HG03025 (cell line): Measurements from ENCODE around the gene NUP188.
A peak's percentile ranks its signal among the peaks of the same experiment; 100 is the strongest.

Experiments
- ATAC-seq: cut with Tn5 transposase; IDR thresholded peaks from one replicate; pipeline ENCODE4 v1.9.1; 2021; ENCODE audit warnings: mild to moderate bottlenecking, moderate library complexity; ENCODE audit not compliant: unreplicated experiment, low FRiP score

Gene NUP188, protein sequence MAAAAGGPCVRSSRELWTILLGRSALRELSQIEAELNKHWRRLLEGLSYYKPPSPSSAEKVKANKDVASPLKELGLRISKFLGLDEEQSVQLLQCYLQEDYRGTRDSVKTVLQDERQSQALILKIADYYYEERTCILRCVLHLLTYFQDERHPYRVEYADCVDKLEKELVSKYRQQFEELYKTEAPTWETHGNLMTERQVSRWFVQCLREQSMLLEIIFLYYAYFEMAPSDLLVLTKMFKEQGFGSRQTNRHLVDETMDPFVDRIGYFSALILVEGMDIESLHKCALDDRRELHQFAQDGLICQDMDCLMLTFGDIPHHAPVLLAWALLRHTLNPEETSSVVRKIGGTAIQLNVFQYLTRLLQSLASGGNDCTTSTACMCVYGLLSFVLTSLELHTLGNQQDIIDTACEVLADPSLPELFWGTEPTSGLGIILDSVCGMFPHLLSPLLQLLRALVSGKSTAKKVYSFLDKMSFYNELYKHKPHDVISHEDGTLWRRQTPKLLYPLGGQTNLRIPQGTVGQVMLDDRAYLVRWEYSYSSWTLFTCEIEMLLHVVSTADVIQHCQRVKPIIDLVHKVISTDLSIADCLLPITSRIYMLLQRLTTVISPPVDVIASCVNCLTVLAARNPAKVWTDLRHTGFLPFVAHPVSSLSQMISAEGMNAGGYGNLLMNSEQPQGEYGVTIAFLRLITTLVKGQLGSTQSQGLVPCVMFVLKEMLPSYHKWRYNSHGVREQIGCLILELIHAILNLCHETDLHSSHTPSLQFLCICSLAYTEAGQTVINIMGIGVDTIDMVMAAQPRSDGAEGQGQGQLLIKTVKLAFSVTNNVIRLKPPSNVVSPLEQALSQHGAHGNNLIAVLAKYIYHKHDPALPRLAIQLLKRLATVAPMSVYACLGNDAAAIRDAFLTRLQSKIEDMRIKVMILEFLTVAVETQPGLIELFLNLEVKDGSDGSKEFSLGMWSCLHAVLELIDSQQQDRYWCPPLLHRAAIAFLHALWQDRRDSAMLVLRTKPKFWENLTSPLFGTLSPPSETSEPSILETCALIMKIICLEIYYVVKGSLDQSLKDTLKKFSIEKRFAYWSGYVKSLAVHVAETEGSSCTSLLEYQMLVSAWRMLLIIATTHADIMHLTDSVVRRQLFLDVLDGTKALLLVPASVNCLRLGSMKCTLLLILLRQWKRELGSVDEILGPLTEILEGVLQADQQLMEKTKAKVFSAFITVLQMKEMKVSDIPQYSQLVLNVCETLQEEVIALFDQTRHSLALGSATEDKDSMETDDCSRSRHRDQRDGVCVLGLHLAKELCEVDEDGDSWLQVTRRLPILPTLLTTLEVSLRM (N-terminal part only)

DNA sequence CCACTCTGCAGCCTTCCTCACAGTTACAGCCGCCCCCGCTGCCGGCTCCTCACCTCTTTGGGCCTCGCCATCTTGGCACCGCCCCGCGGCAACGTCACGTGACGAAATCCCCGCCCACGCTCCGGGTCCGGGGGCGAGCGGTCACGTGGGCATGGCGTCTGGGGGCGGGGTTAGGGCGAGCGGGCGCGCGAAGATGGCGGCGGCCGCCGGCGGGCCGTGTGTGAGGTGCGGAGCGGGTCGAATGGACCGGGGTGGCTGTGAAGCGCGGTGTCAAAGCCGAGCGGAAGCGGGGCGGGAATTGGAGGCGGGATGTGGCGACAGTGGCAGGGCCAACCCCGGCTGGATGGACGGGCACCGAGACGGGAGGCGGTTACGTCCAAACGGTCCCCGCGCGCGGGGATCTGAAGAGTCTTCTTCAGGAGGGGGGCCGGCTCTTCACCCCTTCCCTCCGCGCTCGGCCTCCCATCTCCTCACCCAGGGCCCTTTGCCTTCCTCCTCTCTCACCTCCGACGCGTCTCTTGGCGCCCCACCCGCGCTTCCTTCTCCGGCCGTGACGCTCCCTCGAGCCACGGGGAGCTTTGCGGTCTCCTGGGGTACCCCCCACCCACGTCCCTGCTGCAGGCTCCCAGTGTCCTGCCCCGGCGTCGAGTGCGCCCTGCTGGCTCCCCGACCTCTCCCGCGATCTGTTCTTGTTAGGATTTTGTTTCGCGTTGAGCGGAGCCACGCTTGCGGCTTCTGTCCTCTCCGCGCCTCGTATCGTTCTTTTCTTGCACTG lies at the start of gene NUP188, which contains the start of gene DOLK:
TSS of gene NUP188 (plus strand) at position 173 of the 775 bp plus-strand sequence. CDS start at position 194, 21 bp downstream.
TSS of gene DOLK (minus strand) at position 77 of the 775 bp plus-strand sequence. CDS start 300 bp downstream, outside the sequence.
- ATAC-seq, result peak; percentile 70

DNA sequence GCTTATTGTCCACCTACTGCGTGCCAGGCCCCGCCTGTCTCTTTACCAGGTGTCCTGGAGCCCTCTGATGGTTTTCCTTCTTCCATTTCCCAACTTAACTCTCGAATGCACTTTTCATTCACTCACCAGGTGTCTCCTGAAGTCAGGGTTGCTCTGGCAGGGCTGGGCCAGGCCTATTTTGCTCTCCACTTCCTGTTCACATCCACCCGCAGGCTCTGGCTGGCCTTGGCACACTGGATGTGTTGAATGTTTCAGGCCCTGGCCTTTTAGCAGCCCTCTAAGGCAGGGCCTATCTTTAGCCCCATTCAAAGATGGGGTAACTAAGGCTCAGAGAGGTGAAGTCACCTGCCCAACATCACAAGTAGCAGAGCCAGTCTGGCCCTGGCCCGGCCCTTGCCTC lies 49.1 kb upstream of the NUP188 start:
- no peak for ATAC-seq

DNA sequence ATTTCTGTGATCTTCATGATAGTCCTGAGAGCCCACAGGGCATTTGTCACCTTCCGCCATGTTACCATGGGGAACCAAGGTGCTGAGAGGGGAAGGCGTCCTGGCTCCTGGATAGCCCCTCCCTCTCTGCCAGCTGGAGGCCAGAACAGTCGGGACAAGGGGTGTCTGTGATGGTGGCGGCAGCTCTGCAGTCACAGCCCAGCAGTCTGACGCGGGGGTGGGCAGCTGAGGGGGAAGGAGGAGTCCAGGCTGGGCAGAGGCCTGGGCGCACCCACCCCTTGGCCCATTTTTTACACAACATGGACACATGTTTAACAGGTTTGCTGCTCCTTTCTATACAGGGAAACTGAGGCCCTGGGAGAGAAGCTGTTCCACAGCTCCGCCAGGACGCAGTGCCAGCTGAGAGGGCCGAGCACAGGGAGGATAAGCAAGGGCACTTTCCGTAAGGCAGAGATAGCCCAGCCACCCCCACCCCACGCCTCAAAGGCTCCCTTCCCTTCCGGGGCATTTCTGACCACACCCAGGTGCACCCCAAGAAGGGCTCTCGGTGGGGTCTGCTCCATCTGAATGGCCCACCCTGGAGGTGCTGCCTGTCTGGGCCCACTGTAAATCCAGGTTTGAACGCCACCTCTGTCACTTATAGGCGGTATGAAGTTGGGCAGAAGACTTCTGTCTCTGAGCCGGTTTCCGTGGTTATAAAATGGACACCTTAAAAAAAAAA lies 48.5 kb upstream of the NUP188 start:
- no peak for ATAC-seq

DNA sequence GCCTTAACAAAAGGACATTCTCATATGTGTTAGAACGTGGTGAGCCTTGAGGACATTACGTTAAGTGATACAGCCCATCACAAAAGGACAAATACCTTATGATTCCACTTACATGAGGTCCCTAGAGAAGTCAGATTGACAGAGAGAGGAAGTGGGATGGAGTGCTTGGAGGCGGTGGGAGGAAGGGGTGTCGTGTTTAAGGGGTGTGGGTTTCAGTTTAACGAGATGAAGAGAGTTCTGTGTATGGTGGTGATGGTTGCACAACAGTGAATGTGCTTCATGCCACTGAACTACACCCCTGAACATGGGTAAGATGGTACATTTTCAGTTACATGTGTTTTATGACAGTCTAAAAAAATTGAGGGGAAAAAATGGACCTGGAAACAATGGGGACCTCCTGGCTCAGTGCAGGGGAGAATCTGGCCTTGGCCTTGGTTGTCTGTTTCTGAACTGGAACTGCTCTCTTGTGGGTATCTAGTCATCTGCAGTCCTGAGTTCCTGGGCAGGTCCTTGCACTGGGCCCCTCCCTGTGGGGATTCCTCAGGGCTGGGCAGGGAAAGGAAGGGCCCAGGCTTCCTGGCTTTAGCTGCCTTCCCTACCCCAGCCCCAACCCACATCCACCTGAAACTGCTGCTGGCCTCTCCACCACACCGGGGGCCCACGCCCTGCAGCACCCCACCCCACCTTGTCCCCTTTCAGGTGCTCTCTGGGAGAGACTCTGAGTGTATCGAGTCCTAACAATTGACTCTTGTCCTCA lies 47.8 kb upstream of the NUP188 start:
- no peak for ATAC-seq

DNA sequence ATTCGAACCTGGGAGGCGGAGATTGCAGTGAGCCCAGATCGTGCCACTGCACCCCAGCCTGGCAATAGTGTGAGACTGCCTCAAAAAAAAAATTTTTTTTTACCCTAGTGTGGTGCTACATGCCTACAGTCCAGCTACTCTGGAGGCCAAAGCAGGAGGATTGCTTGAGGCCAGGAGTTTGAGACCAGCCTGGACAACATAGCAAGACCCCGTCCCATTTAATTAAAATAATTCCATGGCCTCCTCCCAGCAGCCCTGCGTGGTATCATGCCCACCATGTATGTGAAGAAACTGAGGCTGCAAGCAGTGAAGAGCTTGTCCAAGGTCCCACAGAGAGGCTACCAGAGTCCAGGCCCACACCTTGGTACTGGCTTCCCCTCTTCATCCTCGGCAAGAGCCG lies 46.1 kb upstream of the NUP188 start:
- no peak for ATAC-seq

DNA sequence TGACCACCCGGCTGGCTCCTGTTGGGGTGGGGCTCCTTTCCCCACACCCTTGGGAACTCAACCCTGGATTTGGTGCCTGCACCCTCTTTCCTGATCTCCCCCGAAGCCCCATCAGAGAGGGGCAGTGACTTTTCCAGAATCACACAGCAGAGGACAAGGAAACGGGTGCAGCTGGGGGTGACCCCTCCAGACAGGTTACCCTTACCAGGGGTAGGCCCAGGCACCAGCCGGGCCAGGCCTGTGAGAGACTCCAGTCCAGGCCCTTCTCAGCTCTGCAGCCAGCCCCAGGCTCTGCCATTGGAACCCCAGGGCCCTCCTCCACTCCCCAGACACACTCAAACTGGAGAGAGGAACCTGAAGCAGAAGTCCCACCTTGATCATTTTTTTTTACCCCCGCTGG lies 45.7 kb upstream of the NUP188 start:
- no peak for ATAC-seq

DNA sequence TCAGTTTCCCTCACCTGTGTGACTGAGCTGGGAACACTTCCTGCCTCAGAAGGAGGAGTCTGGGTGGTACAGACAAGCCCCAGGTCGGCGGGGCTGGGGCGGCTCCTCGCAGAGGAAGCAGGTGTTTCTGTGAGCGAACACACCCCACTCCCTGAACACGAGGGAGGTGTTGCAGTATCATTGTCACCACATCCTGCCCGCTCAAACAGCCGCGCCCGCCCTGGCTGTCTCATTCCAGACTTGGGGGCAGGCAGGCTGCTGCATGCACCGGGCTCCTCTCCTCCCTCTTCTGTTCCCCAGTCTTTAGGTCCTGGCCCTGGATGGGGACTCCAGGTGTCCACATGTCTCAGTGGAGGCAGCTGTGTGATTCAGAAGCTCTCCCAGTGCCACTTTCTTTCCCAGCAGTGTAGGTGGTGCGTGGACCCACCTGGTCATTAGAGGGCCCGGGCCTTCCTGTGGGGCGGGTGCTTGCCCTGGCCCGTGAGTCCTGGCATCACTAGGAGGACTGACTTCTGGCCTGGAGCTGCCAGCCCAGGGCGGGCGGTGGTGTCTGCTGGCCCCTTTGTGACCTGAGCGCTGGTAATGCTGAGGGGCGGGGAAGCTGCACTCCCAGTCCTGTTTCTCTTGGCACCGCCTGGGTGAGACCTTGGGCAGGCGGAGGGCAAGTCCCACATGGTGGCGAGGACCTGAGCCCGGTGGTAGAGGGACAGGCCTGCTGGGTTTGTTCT lies 45.0 kb upstream of the NUP188 start:
- peak; percentile 72 for ATAC-seq

DNA sequence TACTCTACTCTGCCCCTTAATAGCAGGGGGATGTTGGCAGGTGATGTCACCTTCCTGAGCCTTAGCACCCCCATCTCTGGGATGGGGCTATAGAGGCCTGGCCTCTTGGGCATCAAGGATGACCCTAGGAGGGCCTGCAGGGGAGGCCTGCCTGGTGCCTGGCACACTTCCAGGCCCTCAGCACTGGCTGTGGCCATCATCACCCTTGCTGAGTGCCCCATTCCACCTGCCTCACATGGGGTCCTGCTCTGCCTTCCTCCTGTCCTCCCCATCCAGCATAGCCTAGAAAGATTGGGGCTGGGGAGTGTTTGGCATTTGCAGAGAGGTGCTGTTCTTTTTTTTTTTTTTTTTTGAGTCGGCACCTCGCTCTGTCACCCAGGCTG lies 44.4 kb upstream of the NUP188 start:
- no peak for ATAC-seq

DNA sequence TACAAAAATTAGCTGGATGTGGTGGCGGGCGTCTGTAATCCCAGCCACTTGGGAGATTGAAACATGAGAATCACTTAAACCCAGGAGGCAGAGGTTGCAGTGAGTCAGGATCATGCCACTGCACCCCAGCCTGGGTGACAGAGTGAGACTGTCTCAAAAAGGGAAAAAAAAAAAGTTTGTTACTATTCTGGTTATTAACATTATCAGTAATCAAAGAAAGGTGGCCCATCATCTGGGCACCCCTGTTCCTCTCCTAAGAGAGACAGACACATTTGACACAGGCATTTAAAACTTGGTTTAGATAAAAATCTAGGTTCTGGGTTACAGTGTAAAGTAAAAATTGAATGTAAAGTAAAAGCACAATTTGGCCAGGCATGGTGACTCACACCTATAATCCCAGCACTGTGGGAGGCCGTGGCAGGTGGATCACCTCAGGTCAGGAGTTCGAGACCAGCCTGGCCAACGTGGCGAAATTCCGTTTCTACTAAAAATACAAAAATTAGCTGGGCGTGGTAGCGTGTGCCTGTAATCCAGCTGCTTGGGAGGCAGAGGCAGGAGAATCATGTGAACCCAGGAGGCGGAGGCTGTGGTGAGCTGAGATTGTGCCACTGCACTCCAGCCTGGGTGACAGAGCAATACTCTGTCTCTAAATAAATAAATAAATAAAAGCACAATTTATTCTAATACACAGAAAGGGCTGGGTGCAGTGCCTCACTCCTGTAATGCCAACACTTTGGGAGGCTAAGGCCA lies 43.5 kb upstream of the NUP188 start:
- no peak for ATAC-seq

DNA sequence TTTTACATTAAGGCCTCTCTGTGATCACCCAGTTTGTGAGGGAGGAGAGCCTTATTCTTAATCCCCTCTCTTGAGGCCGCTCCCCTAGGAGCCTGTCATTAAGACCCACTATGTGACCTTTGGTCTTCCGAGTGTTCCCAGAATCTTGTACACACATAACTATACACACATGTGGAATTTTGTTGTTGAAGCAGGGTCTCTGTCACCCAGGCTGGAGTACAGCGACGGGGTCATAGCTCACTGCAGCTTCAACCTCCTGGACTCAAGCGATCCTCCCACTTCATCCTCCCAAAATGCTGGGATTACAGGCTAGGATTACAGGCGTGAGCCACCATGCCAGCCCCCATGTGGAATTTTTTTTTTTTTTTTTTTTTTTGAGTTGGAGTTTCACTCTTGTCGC lies 41.5 kb upstream of the NUP188 start:
- no peak for ATAC-seq

DNA sequence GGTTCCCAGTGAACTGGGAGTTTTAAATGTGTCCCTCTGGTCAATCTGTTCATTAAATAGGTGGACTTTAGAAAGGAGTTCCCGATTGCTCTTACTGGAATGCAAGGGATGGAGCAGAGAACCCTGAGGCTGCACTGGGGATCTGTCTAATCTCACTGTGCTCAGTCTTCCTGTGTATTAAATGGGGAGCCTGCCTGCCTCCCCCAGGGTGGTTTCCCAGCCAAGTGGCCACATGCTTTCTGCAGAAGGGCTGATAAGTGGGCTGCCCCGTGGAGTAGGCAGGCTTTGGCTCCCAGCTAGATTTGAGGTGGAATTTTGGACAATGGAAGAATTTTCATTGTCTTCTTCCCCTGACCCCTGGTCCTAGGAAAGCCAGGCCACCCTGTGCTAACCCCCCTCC lies 40.8 kb upstream of the NUP188 start:
- ATAC-seq, result no peak

DNA sequence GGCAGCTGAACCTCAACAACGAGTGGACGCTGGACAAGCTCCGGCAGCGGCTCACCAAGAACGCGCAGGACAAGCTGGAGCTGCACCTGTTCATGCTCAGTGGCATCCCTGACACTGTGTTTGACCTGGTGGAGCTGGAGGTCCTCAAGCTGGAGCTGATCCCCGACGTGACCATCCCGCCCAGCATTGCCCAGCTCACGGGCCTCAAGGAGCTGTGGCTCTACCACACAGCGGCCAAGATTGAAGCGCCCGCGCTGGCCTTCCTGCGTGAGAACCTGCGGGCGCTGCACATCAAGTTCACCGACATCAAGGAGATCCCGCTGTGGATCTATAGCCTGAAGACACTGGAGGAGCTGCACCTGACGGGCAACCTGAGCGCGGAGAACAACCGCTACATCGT lies 39.1 kb upstream of the NUP188 start:
- no peak for ATAC-seq

DNA sequence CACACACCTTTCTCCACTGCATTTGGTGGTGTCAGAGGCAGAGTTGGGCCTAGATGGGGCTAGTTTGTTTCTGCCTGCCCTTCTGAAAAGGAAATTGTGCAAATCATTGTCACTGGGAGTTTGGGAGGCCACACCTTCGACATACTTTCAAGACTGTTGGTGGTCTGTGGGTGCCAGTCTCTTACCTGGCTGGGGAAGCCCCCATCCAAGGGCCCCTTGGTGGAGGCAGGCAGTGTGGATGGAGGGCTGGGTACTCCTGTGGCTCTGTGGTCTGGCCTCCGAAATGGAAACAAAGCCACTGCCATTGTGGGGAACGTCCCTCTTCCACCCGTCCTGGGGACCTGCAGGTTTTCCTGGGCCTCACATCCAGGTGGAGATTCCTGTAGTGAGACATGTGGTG lies 37.6 kb upstream of the NUP188 start:
- no peak for ATAC-seq

DNA sequence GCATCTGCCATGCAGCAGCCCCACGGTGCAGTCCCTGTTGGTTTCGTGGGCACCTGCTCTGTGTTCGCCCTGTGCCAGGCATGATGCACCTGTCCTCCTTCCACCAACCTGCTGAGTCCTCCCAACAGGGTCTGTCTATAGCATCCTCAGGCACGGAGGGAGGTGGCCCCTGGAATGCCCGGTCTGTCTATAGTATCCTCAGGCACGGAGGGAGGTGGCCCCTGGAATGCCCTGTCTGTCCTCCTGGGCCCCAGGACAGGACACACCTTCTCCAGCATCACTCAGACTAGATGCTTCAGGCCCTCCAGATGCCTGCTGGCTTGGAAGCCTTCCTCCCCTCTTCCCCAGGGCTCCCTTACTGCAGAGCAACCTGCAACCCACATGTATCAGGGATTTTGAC lies 36.6 kb upstream of the NUP188 start:
- ATAC-seq, result no peak

DNA sequence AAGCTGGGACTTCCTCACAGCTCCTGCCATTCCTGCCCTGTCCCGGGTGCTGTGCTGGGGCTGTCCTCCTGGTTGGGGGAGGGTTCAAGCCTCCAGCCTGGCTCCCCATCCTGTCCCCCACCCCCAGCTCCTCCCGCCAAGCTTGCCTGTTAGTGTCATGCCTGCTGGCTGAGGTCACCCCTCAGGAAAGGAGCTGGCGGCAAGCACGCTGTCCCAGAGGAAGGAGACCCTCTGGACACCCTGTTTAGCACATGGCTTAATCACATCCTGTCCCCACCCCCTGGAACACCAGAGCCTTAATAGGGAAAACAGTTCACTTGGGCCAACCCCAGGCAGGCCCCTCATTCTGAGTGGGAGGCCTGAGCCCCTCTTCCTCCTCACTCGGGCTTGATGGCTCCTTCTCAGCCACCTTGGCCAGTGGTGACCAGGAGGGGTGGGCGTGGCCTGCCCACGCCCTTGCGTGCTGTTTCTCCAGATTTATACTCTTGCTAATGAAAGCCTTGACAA lies 35.9 kb upstream of the NUP188 start:
- ATAC-seq, result no peak

DNA sequence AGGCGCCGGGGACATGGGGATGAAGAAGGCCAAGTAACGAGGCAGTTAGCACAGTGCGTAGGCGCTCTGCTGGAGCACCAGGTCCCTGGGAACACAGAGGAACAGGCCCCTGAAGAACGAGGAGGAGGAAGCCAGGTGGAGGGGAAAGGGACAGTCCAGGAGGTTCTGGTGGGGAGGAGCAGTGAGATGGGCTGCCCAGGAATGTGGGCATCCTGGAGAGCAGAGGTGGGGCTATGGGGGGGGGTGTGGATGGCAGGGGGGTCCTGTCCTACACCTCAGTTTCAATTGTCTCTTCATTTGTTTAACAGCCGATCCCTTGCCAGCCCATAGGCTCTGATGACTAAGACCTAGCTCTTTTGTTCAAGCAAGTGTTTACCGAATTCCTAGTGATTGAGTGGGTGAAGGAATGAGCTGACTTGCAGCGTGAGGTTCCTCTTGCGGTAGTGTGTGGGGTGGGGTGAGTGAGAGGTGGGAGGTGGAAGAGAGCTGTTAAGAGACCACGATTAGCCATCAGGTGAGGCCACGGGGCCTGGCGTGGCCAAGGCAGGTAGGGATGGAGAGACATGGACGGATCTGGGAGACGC lies 35.1 kb upstream of the NUP188 start:
- no peak for ATAC-seq
